HG02885 (cell line): ENCODE measurements around the gene CAMK1.

Experiments
- ATAC-seq: cut with Tn5 transposase; IDR thresholded peaks from one replicate; pipeline ENCODE4 v1.9.1; 2021; ENCODE audit warnings: mild to moderate bottlenecking; ENCODE audit not compliant: unreplicated experiment, poor library complexity

Gene CAMK1

DNA sequence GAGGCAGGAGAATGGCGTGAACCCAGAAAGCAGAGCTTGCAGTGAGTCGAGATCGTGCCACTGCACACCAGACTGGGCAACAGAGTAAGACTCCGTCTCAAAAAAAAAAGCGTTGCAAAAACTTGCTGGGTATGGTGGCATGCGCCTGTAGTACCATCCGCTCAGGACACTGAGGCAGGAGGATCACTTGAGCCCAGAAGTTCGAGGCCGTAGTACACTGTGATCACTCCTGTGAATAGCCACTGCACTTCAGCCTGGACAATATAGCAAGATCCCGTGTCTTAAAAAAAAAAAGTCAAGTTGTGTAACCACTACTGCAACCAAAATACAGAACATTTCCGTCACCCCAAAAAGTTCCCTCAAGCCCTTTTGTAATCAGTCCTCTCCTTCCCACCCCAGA lies 24.7 kb upstream of the CAMK1 start:
- ATAC-seq = no peak

DNA sequence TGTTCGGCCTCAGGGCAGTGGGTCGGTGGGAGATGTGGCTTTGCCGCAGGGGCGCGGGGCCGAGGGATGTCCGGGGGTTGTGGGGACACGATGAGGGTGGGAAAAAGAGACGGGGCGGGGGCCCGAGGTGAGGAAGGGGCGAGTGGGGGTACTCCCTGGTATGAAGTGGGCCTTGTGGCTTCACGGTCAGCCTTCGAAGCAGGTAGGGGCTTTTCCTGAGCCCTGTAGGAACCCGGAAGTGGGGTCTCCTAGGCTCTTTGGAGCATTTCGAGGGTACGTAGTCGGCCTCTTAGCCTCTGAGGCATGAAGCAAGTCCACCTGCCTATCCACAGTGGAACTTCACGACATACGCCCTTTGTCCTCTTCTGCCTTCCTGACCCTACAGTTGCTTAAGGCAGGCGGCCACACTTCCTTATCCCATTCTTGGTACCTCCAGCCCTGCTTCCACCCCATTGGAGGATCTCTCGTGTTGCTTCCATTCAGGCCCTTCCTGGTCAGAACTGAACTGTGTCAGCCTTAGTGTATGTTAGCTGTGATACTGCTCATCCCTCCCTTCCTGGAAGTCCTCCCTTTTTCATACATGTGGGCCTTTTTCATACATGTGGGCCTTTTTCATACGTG lies 23.5 kb upstream of the CAMK1 start:
- ATAC-seq = no peak

DNA sequence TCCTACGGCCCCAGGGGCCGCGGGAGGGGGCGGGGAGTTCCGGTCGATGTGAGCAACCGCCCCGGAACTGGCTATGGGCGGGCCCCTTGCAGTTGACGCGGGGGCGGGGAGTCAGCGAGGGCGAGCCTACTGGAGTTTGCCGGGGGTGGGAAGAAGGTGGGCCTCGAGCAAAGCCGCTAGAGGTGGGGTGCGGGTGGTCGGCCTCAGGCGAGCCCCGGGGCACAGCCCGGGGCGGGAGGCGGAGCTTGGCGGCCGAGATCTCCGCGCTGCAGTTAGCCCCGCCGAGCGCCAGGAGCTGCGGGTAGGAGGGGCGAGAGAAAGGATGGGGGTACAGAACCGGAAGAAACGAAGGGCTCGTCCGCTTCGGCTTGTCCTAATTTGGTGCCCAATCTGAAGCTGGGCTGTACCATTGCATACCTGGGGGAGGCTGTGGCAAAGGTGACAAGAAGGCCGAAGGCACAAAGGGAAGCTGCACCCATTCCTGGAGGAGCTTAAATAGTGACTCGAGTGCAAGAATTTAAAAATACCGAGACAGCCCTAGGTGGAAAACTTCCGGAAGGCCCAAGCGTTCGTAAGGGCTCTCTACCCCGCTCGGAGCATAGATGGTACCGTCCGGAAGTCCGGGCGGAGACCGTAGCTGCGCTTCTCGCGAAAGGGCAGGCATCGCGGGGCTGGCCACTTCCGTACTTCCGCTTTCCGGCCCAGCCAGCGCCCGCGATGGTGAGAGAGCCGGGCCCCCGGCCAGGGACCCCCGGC lies 22.8 kb upstream of the CAMK1 start, which contains the start of the genes ARPC4 and TADA3:
Gene ARPC4, plus strand, starts transcription at position 678 of the 756 bp plus-strand sequence. Its CDS starts 40 bp downstream, at position 718.
Gene TADA3, minus strand, starts transcription at position 69 of the 756 bp plus-strand sequence. CDS start 1,007 bp downstream, outside the sequence.
- peak; percentile 79 for ATAC-seq

DNA sequence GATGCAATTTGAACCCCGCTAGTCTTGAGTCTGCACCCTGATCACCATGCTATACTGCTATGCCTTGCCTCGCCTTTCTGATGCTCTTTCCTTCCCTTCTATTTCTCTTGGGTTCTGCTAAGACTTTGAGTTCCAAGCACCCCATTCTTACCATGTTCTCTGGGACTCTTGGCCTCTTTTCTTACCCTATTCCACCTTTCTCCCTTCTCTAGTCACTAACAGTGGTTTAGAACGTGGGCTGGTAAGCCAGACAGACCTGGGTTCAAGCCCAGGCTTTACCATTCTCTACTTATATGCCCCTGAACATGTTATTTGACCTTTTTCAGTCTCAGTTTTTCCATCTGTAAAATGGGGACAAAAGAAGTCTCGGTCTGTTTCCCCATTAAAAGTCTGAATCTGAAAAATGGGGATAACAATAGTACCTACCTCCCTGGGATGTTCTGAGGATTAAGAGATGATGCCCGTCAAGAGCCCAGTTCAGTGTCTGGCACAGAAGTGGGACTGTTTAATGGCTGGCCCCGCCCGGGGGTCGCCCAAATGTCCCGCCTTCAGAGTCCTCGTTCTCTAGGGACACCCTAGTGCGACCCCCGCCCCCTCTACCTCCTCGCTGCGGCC lies 22.1 kb upstream of the CAMK1 start:
- no peak for ATAC-seq

DNA sequence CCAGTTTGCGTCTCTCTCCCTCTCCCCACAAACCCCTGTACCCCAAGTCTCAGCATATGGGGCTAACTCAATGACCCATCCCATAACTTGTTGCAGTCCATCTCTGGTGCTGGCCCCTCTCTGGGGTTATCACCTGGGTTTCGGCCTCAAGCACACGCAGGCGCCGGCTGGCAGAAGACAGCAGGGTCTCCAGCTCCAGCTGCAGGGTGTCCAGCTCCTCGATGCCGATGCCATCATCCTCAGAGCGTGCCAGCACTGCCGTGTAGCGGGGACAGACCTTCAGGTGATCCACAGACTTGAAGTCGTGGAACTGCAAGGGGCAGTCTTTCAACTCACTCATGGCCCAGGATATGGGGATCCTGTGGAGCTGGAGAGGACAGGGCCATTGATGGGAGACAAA lies 21.4 kb upstream of the CAMK1 start:
- ATAC-seq = no peak

DNA sequence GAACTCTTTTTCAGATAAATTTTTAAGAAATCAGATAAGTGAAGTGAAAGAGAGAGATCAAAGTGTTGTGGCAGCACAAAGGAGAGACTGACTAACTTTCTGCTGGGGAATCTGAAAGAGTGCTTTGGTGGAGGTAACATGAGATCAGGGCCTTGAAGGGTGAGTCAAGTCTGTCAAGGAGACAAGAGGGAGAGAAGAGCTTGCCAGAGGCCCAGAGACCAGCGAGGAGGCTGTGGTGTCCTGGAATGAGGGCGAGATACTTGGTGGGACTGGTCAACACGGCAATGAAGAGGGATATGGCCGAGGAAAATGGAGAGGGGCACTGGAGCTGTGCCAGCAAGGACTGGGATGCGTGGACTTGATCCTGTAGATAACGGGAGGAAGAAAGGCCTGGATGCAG lies 18.0 kb upstream of the CAMK1 start:
- no peak for ATAC-seq

DNA sequence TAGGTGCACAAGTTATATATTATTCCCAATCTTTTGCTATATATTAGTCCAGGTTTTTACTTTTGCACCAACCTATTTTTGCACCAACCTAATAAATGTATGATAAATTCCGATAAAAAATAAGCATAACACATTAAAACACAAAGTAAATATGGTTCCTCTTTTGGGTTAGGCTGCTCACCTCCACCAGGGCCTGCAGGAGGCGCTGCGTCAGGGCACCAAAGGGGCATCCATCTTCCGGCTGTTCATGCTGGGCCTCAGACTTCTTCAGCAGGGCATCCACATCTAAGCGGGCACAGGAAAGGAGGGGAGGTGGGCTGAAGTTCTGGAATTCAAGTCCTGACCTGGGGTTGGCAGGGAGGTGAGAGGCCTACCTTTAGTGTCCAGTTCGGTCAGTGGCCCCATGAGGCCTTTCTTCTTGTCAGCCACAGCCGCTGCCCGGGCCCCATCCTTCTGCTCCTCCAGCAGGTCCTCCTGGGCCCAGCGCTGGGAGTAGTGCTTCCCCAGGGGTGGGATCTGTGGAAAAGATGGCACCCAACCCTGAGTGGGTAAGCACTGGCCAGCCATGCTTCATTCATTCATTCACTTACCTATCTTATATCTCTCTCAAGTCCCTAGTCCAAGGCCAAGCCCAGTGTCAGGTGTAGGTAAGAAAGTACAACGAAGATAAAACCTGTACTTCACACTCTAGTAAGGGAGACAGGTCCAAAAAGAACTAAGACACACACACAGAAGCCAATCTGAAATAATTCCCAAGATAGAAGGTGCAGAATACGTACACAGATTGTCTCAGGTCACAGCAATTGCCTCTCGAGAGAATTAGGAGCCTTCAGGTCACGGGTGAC lies 17.3 kb upstream of the CAMK1 start:
- ATAC-seq = no peak

DNA sequence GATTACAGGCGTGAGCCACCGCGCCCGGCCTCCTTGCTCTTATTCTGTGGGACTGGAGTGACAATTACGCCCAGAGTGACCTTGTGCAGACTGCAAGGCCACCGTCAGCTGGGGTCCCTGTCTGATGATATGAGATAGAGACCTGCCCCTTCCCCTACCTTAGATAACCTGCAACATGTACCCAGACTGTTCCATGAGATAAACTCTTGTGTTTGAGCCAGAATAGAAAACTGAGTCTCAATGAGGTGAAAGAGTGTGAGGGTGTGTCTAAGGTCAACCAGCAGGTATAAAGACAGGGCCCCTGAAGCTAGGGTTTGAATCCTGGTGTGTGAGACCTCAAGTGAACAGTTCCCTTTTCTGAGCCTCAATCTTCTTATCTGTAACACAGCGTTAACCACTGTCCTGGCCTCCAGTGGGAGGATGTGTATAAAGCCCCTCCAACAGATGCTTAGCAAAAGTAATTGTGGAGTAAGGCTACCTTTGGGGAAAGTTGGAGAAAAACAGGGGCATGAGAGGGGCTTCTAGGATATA lies 16.5 kb upstream of the CAMK1 start:
- ATAC-seq = no peak

DNA sequence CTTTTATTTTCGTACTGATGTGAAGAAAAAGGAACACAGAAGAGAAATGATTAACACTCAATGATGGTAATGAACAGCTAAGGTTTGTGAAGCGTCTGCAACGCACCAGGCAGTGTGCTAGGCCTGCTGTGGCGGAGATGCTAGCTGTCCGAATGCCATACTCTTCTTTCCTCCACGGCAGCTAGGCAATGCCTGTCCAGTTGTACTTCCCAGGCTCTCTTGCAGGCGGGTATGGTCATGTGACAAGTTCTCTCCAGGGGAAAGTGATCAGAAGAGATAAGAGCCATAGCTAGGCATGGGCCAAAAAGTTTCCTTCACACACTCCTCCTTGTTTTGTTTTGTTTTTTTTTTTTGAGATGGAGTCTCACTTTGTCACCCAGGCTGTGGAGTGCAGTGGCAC lies 15.9 kb upstream of the CAMK1 start:
- ATAC-seq = no peak

DNA sequence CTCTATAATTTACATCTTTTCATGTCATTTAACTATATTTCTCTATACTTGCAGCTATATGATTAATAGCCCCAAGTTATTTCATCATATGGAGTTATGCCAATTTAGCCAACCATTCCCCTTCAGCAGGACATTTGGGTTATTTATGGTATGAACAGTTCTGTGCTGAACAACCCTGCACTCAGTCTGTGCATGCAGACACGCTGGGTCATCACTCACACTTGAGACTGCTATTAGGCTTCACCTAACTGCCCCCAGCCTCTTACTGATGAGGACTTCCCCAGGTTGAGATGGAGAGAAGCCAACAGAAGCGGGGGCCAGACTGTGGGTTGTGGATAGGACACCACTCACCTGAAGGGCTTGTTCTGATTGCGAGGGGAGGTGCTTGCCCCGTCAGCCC lies 15.2 kb upstream of the CAMK1 start:
- ATAC-seq = no peak

DNA sequence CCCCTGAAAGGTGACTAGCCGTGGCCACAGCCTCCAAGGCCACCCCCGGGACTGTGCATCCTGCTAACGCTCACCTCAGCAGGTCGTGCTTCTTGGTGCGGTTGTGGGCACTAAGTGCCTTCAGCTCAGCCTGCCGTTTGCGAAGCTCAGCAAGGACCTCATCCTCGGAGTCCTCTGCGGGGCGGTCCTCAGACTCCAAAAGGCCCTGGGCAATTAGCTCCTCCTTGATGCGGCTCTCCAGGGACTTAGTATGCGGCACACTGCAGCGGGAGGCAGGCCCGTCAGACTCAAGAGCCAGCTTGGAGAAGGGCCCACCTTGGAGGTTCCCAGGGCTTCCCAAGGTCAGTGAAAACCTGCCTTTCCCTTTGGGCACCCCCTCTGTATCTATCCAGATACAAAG lies 14.2 kb upstream of the CAMK1 start:
- no peak for ATAC-seq

DNA sequence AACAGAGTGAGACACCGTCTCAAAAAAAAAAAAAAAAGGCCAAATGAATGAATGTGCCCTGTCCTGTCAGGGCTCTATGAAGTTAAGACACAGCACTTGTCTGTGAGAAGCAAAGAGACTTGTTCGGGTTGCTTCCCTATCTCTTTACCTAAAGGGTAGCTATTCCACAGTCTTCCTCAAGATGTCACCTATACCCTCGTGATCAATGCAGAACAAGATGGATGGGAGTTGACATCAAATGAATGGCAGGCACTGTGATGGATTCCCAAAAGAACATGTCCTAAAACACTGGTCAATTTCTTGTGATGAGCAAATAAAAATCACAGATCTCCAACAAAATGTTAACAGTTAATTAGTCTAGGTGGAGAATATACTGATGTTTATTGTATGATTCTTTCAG lies 13.0 kb upstream of the CAMK1 start:
- no peak for ATAC-seq

DNA sequence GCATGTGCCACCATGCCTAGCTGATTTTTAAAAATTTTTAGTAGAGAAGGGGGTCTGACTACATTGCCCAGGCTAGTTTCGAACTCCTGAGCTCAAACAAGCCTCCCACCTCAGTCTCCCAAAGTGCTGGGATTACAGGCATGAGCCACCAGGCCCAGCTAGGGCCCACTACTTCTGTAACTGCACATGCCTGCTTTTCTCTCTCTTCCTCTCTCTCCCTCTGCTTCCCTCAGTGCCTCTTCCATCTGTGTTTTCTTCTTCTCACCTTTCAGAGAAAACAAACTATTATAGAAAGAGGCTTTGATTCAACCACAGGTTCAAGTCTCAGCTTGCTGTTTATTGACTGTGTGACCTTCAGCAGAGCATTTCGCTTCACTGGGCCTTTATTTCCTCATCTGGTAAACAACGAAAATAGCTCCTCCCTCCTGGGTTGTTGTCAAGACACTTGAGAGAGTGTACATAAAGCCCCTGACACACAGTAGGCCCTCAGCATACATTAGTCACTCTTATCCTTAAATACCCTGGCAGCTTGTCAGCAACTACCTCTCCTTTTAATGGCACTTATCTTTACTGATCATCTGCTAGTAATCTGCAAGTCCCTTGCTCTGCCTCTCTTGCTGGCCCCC lies 12.3 kb upstream of the CAMK1 start:
- no peak for ATAC-seq

DNA sequence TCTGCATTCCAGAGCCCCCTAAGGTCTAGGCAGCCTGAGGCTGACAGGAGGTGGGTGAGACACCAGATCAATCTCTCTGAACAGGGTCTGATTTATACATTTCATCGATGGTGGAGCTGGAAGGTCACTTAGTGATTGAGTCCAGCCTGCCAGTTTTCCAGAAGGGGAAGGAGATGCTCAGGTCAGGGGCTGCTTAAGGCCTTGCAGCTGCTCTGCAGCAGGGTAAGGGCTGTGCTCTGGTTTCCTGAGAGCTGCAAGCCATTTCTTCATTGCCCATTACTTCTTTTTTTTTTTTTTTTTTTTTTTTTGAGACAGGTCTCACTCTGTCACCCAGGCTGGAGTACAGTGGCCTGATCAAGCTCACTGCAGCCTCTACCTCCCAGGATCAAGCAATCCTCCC lies 11.8 kb upstream of the CAMK1 start:
- no peak for ATAC-seq

DNA sequence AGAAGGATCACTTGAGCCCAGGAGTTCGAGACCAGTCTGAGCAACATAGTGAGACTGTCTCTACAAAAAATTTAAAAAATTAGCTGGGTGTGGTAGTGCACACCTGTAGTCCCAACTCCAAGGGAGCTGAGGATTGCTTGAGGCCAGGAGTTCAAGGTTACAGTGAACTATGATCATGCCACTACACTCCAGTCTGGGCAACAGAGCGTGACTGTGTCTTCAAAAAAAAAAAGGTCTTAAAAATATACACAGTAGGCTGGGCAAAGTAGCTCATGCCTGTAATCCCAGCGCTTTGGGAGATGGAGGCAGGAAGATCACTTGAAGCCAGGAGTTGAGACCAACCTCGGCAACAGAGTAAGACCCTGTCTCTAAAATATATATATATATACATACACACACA lies 11.2 kb upstream of the CAMK1 start:
- no peak for ATAC-seq

DNA sequence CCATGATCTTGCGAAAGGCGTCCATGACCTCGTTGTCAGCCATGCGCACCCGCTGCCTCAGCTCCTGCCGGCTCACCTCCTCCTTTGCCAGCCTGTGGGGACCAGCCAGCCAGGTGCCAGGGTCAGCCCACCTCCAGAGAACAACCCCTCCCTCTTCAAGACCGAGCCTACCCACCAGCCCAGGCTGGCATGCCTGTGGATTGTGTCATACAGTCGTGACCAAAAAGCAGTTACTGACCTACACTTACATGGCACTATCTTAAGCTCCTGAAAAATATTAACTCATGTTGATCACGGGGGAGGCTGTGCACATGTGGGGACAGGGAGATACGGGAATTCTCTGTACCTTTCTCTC lies 10.7 kb upstream of the CAMK1 start:
- ATAC-seq = no peak

DNA sequence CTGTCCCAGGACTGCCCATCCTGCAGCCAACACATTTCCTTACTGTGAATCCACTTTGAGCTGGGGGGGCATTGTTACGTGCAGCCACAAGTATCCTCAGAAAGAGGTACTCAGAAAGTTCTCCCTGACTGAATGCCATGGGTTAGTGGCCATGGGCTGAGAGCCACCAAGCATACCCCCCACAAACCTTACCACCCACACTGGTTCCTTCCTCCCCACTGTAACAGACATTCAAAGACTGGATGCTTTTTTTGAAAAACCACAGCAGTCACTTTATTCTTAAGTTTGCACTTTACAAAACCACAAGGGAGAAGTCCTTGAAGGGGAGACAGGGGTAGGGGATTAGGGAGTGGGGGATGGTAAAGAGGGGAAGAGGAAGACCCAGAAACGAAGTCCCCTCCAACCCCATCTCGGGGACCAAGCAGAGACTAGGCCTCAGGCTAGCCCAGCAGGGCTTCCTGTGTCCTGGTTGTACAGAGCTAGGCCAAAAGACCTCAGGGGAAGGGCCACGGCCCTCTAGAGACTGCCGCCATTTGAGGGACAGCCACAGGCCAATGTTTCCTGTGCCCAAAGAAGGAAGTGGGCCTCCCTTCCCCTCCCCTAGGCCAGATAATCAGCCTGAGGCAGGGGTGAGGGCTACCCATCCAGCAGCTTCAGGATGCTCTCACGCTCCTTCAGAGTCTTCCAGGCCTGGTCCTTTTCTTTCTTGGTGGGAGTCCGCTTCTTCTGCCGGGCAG lies 10.1 kb upstream of the CAMK1 start:
- peak; percentile 64 for ATAC-seq

DNA sequence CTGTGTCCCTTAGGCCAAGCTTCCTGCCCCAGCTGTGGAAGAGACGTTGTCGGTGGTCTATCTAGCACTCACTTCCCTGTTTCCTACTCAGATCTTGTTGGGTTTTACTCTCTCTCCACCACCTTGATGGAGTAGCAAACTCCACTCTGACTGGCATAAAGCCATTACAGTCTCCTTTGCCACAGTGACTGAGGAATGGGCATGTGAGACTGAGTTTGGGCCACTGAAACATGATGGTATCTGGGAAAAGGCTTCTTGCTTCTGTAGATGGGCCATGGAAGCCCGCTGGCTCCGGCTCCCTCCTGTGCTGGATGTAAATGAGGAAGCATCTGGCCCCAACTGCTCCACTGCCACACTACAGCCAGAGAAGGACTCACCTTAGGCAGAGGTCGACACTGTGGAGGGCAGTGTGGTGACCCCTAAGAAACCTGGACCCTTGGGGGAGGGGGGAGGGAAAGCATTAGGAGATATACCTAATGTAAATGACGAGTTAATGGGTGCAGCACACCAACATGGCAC lies 9.4 kb upstream of the CAMK1 start:
- no peak for ATAC-seq
